GM19438 (cell line): ENCODE results near the gene ASIC4.

ENCODE experiments used
- ATAC-seq: cut with Tn5 transposase; IDR thresholded peaks from one replicate; pipeline ENCODE4 v1.9.1; 2021; ENCODE audit warnings: low read depth; ENCODE audit not compliant: unreplicated experiment

The ASIC4 gene

DNA sequence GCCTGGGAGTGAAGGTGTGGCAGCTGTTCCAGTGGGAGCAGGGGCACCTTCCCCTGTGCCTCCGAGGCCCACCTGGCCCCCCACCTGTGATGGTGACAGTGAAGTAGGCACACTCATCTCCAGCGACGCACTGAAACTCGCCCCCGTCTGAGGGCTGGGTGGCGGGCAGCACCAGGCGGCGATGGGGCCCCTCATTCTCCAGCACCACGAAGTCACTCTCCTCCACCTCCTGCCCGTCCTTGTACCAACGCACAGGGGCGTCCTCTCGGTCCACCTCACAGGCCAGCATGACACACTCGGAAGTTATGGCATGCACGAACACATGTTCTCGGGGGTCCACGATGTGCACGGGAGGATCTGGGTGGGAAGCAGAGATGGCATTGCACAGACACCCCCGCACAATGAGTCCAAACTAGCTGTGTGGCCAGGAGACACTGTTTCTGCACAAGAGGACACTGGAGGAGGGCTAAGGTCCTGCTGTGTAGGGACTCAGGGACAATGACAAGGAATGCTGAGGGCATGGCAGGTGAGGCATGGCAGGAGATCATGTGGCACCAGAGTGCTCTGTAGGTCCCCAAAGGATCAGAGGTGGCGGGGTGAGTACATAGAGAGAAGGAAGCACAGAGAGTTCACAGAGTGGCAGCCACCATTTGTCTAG is 49.1 kb downstream of the ASIC4 start:
- ATAC-seq = no peak

DNA sequence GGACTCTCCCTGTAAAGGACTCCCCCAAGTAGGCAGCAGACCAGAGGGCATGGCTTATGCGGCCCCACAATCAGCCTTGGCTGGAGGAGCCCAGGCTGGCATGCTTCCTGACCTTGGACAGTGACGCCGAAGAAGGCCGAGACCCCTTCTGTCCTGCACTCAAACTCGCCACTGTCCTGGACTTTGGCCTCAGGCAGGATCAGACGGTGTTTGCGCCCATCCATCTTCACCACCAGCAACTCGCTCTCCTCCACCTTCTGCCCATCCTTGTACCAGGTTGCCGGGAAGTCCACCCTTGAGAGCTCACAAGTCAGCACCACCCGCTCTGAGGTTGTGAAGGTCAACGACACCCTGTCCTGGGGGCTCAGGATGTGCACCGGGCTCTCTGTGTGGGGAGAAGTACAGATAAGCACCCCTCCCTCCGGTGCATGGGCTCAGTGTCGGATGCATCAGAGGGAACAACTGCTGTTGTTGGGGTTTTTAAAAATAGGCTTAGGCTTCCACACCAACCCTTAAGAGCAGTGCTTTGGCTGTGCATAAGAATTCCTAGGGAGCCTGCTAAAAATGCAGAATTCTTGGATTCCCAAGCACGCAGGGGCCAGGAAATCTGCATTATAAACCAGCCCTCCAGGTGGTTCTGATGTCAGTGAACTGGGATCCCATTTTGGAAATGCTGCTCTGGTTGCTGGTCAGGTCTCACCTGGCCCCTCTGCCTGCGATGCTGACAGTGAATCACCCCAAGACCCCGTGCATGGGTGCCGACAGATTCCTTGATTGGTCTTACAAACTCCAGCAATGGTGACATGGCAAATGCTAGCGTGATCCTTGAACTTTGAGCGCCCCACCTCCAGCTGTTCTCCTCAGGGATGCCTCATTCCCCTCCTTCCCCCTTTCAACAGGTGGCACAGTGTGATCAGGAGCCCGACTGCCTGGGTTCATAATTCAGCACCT is 51.1 kb downstream of the ASIC4 start:
- ATAC-seq = no peak

DNA sequence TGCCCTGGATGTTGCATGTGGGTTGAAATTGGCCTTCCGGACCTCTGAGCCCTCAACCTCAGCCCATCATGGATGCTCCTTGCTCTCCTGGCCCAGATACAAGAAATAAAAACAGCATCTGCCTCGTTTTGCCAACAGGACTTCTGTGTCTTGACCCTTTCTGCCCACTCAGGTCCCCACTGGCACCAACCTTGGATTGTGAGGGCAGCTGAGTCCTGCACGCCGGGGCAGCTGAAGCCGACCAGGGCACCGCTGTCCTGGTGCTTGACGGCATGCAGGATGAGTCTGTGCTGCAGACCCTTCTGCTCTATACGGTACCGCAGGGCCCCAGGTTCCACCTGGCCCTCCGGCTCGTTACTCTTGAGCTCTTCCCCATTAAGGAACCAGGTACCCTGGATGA is 52.4 kb downstream of the ASIC4 start:
- ATAC-seq = no peak

DNA sequence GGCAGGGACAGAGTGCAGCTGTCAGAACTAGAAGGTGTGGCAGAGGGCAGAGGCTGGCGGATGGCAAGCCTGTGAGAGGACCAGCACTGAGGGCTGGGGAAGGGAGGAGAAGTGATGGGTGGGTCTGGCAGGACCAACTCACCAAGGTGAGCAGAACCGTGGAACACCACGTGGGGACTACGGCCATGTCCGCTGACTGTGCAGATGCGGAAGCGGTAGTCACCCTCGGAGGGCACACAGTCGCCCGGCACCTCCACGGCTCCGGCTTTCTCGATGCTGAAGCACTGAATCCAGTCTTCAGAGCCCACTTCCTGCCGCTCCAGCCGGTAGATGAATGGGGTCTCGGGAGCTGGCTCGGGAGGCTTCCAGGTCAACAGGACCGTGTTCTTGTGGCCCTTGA is 52.8 kb downstream of the ASIC4 start:
- ATAC-seq = no peak

DNA sequence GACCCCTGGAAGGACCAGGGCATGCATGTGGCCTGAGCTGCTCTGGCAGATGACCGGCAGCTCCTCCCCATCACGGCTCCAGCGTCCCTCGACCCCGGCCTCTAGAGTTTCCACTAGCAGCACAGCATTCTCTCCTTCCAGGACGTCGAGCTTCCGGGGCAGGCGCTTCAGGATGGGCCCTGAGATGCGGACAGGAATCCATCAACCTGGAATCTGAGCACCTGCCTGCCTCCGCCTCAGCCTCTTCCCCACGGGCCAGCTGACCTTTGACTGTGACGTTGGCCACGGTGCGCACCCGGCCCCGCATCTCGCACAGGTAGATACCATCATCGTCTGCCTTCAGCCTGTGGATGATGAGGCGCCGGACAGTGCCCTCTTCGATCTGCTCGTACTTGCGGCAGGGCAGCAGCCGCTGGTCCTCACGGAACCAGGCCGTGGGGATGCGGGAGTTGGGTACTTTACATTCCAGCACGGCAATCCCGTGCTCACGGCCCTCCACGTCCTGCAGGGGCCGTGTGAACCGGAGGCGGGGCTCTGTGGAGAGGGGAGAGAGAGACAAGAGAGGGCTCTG is 53.6 kb downstream of the ASIC4 start:
- no peak for ATAC-seq

DNA sequence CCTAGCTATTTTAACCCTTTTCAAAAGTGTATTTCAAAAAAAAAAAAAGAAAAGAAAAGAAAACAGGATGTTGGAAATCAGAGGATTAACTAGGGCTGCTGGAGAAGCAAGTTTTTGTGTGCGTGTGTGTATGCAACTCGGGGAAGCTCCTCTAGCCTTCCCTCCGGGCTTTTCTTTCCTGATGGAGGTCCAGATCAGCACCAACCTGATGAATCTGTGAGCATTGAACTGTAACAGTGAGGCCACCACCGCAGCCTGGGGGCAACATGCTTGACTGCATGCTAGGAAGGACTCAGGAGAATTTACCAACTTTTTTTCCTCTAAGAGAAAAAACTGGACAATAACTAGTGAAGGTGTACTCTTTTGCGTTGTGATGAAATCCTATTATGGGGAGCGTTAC is 54.8 kb downstream of the ASIC4 start:
- no peak for ATAC-seq

DNA sequence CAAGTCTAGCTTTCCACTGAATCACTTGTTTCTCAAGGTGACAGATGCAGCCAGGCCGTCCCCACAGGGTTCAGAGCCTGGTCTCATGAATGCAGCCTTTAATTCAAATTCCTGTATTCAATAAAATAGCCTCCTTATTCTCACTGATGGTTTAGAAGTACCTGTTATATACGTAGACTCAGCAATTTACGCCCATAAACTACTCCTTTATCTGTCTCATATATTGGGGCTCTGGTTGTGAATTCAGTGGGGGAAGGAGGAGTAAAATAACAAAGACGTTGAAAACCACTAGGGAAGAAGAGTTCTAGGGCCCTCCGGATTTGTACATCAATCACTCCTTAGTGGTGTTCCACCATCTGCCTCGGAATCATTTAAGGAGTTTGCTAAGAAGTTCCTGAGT is 55.4 kb downstream of the ASIC4 start:
- ATAC-seq = no peak

DNA sequence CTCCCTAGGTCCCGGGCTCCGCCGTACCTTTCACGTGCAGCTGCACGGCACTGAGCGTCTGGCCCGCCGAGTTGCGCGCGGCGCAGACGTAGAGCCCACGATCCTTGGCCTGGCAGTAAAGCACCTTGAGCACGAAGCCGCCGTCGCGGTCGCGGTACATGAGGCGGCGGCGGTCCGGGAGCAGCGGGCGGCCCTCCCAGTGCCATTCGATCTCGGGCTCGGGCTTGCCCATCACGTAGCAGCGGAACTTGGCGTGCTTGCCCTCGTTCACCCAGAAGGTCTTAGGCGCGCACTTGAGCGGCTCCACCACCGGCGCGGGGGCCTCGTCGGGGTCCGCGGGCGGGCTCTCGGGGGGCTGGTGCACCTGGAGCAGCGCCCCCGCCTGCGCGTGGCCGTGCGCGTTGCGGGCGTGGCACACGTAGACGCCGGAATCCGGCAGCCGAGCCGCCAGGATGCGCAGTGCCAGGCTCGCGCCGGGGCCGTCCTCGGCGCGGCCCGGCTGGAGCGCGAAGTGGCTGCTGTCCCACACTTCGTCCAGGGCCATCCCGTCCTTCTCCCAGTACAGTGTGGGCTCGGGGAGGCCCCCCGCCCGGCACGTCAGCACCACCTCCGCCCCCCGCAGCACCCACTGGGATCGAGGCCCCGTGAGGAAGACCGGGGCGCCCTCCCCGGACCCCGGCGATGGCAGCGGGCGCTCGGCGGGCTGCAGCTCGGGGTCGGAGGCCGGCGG is 56.1 kb downstream of the ASIC4 start:
- ATAC-seq = no peak

DNA sequence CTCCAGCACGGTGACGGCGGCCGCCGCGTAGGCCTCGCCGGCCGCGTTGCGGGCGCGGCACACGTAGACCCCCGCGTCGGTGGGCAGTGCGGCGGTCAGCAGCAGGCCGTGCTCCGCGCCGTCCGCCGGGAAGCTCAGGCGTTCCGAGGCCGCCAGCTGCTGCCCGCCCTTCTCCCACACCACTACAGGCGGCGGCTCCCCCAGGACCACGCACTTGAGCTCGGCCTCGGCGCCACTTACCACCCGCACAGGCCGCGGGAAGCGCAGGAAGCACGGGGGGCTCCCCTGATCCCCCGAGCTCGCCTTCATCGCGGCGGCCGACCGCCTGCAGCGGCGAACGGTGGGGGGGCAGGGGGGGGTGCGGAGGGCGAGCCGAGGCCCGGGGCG is 56.6 kb downstream of the ASIC4 start:
- ATAC-seq = no peak

DNA sequence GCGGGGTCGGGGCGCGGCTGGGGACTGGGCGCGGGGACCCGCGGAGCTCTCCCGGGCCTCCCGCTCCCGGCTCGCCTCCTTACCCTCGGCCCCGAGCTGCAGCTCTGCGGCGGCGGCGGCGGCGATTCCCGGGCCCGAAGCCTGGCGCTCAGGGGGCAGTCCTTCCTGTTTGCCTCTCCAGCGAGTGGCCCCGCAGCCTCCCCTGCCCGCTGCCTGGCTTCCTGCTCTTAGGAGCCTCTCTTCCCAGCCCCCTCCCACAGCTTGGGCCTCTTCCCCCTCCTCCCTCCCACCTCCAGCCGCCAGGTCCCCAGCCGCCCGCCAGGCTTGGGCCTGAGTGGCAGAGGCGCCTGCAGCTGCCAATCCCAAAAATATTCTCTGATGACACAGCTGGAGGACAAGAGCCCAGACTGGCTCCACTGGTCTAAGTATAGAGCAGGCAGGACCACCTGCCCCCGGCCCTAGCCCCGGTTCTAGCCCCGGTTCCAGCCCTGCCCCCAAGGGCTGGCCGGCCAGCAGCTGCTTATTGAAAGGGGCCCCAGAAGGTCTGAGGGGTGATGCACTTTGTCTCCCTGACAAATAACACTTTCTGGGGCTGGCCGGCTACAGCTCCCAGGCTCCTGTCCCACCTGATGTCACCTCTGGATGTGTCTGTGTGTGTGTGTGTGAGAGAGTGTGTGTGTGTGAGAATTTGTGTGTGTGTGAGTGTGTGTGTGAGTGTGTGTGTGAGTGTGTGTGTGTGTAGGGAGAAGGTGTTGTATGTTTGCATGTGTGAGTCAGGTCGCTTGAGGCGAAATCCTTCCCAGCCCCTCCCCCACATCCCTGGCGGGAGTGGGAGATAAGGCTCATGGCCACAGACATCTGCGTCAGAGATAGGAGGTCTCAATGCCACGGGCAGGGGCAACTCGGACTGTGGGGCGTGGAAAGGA is 57.3 kb downstream of the ASIC4 start, which contains the start of gene OBSL1:
OBSL1 (minus strand) TSS at position 229 of the 926 bp plus-strand sequence. CDS start 307 bp downstream, outside the sequence.
- no peak for ATAC-seq

DNA sequence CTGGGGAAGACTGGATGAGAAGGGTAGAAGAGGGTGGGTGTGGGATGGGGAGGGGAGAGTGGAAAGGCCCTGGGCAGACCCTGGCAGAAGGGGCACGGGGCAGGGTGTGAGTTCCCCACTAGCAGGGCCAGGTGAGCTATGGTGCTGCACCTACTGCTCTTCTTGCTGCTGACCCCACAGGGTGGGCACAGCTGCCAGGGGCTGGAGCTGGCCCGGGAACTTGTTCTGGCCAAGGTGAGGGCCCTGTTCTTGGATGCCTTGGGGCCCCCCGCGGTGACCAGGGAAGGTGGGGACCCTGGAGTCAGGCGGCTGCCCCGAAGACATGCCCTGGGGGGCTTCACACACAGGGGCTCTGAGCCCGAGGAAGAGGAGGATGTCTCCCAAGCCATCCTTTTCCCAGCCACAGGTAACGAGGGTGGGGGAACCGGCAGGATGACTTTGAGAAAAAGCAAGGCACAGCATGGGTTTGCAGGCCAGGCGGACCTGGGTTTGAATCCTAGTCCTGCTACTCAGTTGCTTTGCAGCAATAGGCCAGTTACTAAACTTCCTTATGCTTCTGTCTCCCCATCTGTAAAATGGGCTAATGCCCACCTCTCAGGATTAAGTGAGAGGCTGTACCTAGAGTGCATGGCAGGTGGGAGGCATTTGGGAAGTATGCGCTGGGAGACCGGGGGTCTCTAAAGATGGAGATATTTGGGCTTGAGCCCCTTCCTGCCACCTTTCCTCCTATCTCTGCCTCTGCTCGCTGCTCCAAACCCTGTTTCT is 58.1 kb downstream of the ASIC4 start, which contains the start of gene INHA:
INHA (plus strand) TSS at position 74 of the 765 bp plus-strand sequence; CDS start at position 139, 65 bp downstream.
- ATAC-seq = no peak

DNA sequence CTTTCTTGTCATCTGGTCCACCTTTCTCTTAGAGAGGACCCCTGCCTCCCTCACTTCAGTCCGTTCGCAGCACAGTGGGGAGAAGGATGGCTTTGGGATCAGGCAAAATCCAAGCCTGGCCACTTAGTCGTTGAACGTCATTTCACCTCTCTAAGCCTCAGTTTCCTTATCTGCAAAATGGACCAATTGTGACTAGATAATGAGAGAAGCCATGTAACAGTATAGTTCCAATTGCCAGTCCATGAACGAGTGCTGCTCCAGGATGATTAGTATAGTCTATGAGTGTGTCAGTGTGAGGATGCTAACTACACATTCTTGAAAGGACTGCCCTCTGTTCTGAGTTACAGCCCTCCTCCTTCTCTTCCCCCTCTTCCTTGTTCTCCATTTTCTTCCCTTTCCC is 58.9 kb downstream of the ASIC4 start:
- ATAC-seq = no peak

DNA sequence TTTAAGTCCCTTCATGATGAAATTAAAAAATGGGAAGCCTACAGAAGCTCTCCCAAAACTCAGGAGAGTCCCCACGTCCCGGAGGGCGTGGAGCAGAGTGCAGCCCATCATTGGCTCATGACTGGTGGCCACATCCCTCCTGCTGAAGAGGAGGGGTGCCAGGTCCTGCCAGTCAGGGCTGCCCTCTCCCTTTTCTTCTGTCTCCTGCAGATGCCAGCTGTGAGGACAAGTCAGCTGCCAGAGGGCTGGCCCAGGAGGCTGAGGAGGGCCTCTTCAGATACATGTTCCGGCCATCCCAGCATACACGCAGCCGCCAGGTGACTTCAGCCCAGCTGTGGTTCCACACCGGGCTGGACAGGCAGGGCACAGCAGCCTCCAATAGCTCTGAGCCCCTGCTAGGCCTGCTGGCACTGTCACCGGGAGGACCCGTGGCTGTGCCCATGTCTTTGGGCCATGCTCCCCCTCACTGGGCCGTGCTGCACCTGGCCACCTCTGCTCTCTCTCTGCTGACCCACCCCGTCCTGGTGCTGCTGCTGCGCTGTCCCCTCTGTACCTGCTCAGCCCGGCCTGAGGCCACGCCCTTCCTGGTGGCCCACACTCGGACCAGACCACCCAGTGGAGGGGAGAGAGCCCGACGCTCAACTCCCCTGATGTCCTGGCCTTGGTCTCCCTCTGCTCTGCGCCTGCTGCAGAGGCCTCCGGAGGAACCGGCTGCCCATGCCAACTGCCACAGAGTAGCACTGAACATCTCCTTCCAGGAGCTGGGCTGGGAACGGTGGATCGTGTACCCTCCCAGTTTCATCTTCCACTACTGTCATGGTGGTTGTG is 60.4 kb downstream of the ASIC4 start:
- no peak for ATAC-seq

DNA sequence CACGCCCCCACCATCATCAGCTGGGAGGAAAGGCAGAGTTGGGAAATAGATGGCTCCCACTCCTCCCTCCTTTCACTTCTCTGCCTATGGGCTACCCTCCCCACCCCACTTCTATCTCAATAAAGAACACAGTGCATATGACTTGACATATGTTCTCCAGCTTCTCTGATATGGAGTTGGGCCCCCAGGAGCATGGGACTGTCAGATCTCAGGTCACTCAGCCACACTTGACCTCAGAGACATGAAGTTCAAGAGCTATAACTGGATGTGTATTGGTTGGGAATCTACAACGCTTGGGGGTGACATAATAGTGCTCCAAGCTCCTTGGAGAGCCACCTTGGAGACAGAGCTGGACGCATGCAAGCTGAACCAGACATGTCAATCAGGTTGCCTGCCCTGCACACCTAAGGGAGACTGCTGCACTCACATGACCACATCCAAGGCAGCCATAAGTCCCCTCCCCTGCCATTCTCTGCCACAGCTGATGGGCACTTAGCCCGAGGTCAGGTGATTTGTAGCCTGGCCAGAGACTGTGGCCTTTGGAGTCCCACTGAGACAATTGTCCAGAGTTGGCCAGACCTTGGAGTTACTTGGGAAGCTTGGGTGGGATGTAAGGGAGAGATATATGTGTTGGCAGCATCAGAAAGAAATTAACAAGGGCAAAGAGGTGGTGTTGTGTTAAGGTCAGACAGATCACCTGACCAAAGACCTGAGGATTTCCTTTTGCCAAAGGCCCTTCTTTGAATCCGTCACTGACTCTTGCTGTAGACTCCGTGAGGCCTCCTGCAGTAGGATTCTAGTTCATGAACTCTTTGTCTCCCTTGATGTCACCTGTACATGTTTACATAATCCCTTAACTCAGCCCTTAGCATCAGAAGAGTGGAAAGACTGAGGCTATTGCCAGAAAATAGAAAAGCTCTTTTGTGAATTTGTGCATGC is 61.6 kb downstream of the ASIC4 start:
- ATAC-seq = no peak

DNA sequence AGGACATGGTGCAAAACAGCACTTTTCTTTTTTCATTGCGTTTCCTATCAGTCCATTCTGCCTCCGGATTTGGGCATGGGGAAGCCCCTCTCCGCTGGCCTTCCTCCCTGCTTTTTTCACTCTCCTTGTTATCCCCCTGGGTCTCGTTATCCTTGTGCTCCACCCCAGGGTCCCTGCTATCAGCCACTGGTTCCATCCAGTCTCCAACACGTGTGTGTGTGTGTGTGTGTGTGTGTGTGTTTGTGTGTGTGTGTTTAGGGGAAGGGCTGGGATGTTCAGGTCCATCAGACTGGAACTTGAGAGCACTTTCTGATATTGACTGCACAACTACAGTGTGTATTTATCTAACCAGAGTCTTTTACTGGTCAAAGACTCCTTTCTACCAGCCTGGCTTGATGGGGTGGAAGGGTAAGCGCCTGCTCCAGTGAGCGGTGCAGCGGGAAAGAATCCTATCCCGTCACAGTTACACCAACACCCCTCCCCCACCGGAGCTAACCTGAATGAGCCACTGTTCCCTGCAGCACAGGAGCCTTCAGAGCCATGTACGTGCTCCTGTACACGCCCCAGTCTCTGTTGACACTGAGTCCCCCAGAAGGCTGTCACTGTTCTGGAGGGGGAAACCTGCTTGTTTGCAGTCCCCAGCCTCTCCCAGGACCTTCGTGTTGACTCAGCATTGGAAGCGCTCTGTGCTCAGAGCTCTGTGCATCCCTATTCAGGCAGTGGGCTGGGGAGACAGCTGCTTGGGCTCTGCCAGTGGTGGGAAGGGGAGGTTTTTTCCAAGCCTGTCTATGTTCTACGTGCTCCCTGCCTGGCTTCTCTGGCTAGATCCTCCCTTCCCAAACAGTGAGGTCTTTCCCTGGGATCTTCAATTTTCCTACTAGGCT is 62.5 kb downstream of the ASIC4 start:
- no peak for ATAC-seq
